HepG2 (cell line): ENCODE results near the gene TNNT3. TPM values are rescaled to one million over a fixed set of nuclear protein-coding genes. Genes with fewer than 3 reads are reported as not detected.
"Not testable (repeated sequence)": the region's sequence is repeated elsewhere in the genome, so short reads cannot be mapped to it uniquely, and the experiment has no call there.

Source experiments
- ATAC-seq: fragments of 200-7000 bp; cut with Tn5 transposase; 3 replicates; pipeline ENCODE4 v1.9.1; 2020; ENCODE audit warnings: mild to moderate bottlenecking, moderate library complexity
- BruUV-seq: library from RNA; stranded (reverse); fragments of 400-500 nt; replicated peaks from 2 replicates; lab custom pipeline; 2021; lab: Mats Ljungman, UMichigan
- CTCF ChIA-PET: fragments of 300-600 bp; formaldehyde crosslinking; extraction: SDS; loops from one replicate; lab custom pipeline; 2021; ENCODE audit warnings: low total read pairs, inconsistent platforms, low intra/inter-chr PET ratio; lab: Yijun Ruan, JAX
- POLR2A ChIA-PET: fragments of 350-600 bp; sonication (Branson Sonifier 250); formaldehyde crosslinking; loops from one replicate; lab custom pipeline; 2020; ENCODE audit warnings: antibody characterized with exemption, inconsistent platforms; lab: Yijun Ruan, JAX
- DNase-seq: peaks from one replicate; pipeline ENCODE4 v3.0.0-alpha.2; 2015; ENCODE audit warnings: low spot score
- FAIRE-seq: peaks from 3 replicates; lab custom pipeline; 2011; peaks lifted over from hg19 to GRCh38; lab: Jason Lieb, UNC
- H2AFZ ChIP-seq: one replicate; pipeline ENCODE4 v1.6.1; 2011; ENCODE audit warnings: low read length, inconsistent platforms
- H3K27ac ChIP-seq: fragments of 300-600 bp; 3 replicates; pipeline ENCODE4 v1.8.0; 2011; ENCODE audit warnings: mixed run types, mild to moderate bottlenecking, mixed read lengths, low read length, inconsistent platforms; ENCODE audit not compliant: insufficient read depth; ENCODE audit errors: extremely low read length
- H3K27me3 ChIP-seq, 2 experiments: fragments of 200-600 bp in 1 of 2; 2 replicates in 1 of 2; 3 replicates in 1 of 2; pipeline versions ENCODE4 v1.6.0 to v1.8.0; 2011; ENCODE audit warnings: low read length in 2 of 2, mild to moderate bottlenecking in 2 of 2, moderate library complexity in 2 of 2, inconsistent platforms in 1 of 2; ENCODE audit not compliant: insufficient read depth in 2 of 2, control insufficient read depth in 1 of 2
- H3K36me3 ChIP-seq, 2 experiments: fragments of 200-600 bp in 1 of 2; replicated peaks in 1 of 2; 2 replicates in 1 of 2; 3 replicates in 1 of 2; pipeline versions ENCODE4 v1.5.1 to v1.8.0; 2011; ENCODE audit warnings: low read length in 2 of 2, inconsistent platforms in 1 of 2; ENCODE audit not compliant: insufficient read depth in 2 of 2, control insufficient read depth in 1 of 2
- H3K4me1 ChIP-seq: 2 replicates; pipeline ENCODE4 v1.5.1; 2012; ENCODE audit warnings: low read length, inconsistent platforms; ENCODE audit not compliant: insufficient read depth
- H3K4me2 ChIP-seq: 2 replicates; pipeline ENCODE4 v1.6.0; 2011; ENCODE audit warnings: low read depth, low read length, inconsistent platforms
- H3K4me3 ChIP-seq, 3 experiments: fragments of 200-600 bp in 1 of 3; sonication (generic), shearing (Covaris generic) in 1 of 3; replicated peaks in 1 of 3; 2 replicates each; pipeline ENCODE4 v1.5.1; 2011 to 2016; ENCODE audit warnings: low read length in 3 of 3, inconsistent platforms in 2 of 3, low read depth in 2 of 3, mild to moderate bottlenecking in 2 of 3, control low read depth in 1 of 3, mixed read lengths in 1 of 3; ENCODE audit not compliant: insufficient read depth in 1 of 3
- H3K79me2 ChIP-seq: one replicate; pipeline ENCODE4 v1.6.1; 2011; ENCODE audit warnings: low read length, inconsistent platforms; ENCODE audit not compliant: insufficient read depth
- H3K9ac ChIP-seq: 2 replicates; pipeline ENCODE4 v1.6.0; 2011; ENCODE audit warnings: mild to moderate bottlenecking, low read depth, low read length, inconsistent platforms; ENCODE audit not compliant: insufficient read depth
- H3K9me3 ChIP-seq: 2 replicates; pipeline ENCODE4 v1.5.1; 2012; ENCODE audit warnings: mild to moderate bottlenecking, low read length
- H4K20me1 ChIP-seq: 2 replicates; pipeline ENCODE4 v1.6.0; 2011; ENCODE audit warnings: inconsistent platforms, mild to moderate bottlenecking, low read length, moderate library complexity; ENCODE audit not compliant: insufficient read depth
- ATM ChIP-seq: fragments of 450-650 bp; IDR thresholded peaks from 2 replicates; pipeline ENCODE4 v1.7.1; 2017; ENCODE audit warnings: mild to moderate bottlenecking, borderline replicate concordance
- FOXK2 ChIP-seq: fragments of 450-650 bp; IDR thresholded peaks from 2 replicates; pipeline ENCODE4 v1.6.1; 2016
- ZBTB7A ChIP-seq: sonication (generic); formaldehyde crosslinking; IDR thresholded peaks from 2 replicates; pipeline ENCODE4 v1.8.0; 2022; ENCODE audit warnings: mild to moderate bottlenecking, missing genetic modification reagents
- ZMYM3 ChIP-seq: sonication (generic); formaldehyde crosslinking; IDR thresholded peaks from 2 replicates; pipeline ENCODE4 v1.5.1; 2020; ENCODE audit warnings: mild to moderate bottlenecking, missing genetic modification reagents
- ZNF367 ChIP-seq: sonication (generic); formaldehyde crosslinking; IDR thresholded peaks from 2 replicates; pipeline ENCODE4 v1.4.0; 2020; ENCODE audit warnings: missing genetic modification reagents, borderline replicate concordance
- WGBS: methylation state at CpG from one replicate; pipeline ENCODE4 v1.1.6; 2017; ENCODE audit warnings: low lambda C conversion rate; 5-methylcytosine and 5-hydroxymethylcytosine counted together
- in situ Hi-C: cut with HindIII; loops from 2 replicates; pipeline ENCODE4 v1.10.0; 2017; ENCODE audit warnings: low pct_unique_long_range_greater_than_20kb; ENCODE audit not compliant: extremely low pct_ligation_motif_present
- intact Hi-C: fragments of 100-400 bp; cut with micrococcal nuclease; formaldehyde crosslinking; loops from one replicate; pipeline ENCODE4 v1.10.0; 2022; ENCODE audit not compliant: unreplicated experiment
- polyA plus RNA-seq, 8 experiments: library from polyadenylated mRNA; depleted of rRNA in 3 of 8; stranded (reverse) in 7 of 8; unstranded in 1 of 8; fragments of >200 nt; fragmentation: Illumina TruSeq in 4 of 8; extraction: Trizol in 4 of 8; gene quantifications; 2 replicates each; pipeline versions ENCODE4 v1.2.1 to v1.2.3, GENCODE V29; 2011 to 2016; ENCODE audit warnings: low read depth in 4 of 8, missing spikeins in 1 of 8, mixed read lengths in 1 of 8; ENCODE audit not compliant: insufficient read depth in 1 of 8
- total RNA-seq, 5 experiments: library from RNA; depleted of rRNA; stranded (reverse); fragments of >200 nt; fragmentation: Illumina TruSeq; extraction: Trizol; gene quantifications; 2 replicates each; pipeline ENCODE4 v1.2.3, GENCODE V29; 2016; ENCODE audit warnings: low read depth in 1 of 5
- TF ChIP-seq, protein P1 (sequence below): fragments of 450-650 bp; IDR thresholded peaks from 2 replicates; pipeline ENCODE4 v1.6.1; 2017
- TF ChIP-seq, protein P2 (sequence below): sonication (generic); formaldehyde crosslinking; IDR thresholded peaks from 2 replicates; pipeline ENCODE4 v1.4.0; 2020; ENCODE audit warnings: mild to moderate bottlenecking, missing genetic modification reagents

TNNT3 gene
- total and polyA plus RNA-seq, 2 of the 13 experiments (the other 11 are each of a cell fraction or from before 2014, with no cell fraction given) = not detected

DNA sequence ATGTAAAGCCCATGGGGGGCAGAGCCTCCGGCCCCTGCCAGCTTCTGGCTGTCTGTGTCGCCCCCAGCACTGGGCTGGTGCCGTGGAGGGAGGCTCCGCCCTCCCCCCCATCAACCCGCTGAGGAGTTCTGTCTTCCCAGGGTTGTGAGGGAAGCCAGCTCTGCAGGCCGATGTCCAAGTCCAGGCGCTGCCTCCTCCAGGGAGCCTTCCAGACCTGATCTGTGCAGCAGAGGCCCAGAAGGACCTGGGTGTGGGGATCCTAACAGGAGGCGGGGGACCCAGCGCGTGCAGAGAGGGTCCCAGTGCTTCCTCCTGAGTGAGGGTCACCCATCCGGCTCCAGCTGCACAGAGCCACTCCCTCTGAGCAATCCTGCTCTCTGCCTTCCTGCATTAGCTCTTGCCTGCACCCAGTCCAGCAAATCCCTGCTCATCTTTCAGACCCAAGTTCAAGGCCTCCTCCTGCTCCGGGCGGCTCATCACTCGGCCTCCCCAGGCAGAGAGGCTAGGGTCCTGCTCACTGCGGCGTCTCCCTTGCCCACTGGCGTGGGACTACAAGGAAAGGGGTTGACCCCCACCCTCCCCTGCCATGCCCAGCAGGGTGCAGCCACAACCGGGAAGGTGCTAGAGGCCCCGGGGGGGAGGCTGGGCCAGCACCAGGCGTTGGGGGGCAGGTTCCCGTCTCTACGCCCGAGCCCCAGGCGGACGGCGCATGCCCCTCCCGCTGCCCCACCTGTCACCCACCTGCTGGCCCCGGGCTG, 44.2 kb upstream of the TNNT3 start:
- POLR2A ChIA-PET = no interaction called here
- Histone ChIP-seq H3K27ac (no peak overlapping the region), H3K36me3 (no peaks in the 10 kb centered on the region), H3K9me3 (no peaks in the 10 kb centered on the region), H4K20me1 (no peaks in the 10 kb centered on the region), H3K4me1 (peaks cover 23% of the 10 kb centered on the region), H3K27me3 (peaks cover 13 to 53% of the 10 kb centered on the region in 2 experiments; a peak in 4 of 5 replicates), H3K4me2 (no peak overlapping the region)
- ATAC-seq = no peak
- in situ Hi-C loops = no loop called here
- 12% methylated on average over 8 of the region's 28 CpGs for WGBS
- TF ChIP-seq ZBTB7A (CRISPR knock-in tag) (no peak), ATM (no peak), FOXK2 (no peak), ZMYM3 (CRISPR knock-in tag) (peak; percentile 62; the same call in 1 of the 2 replicates), ZNF367 (no peak)
- TF ChIP-seq, protein P1, sequence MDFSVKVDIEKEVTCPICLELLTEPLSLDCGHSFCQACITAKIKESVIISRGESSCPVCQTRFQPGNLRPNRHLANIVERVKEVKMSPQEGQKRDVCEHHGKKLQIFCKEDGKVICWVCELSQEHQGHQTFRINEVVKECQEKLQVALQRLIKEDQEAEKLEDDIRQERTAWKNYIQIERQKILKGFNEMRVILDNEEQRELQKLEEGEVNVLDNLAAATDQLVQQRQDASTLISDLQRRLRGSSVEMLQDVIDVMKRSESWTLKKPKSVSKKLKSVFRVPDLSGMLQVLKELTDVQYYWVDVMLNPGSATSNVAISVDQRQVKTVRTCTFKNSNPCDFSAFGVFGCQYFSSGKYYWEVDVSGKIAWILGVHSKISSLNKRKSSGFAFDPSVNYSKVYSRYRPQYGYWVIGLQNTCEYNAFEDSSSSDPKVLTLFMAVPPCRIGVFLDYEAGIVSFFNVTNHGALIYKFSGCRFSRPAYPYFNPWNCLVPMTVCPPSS = no peak
- TF ChIP-seq, all 625 proteins: peak for 1
- BruUV-seq = no TSS peak
- no peak overlapping the region for H3K4me3 ChIP-seq
- H3K9ac ChIP-seq = no peak overlapping the region
- CTCF ChIA-PET = interaction anchor here (2.9 kb wide), 1 partner anchor 276 kb away, joined by 36 read pairs; no protein-coding TSS in a partner anchor
- H2AFZ ChIP-seq = no peak overlapping the region
- FAIRE-seq (no peak), DNase-seq (no peak)
- intact Hi-C loops = no loop called here
- no peaks in the 10 kb centered on the region for H3K79me2 ChIP-seq

DNA sequence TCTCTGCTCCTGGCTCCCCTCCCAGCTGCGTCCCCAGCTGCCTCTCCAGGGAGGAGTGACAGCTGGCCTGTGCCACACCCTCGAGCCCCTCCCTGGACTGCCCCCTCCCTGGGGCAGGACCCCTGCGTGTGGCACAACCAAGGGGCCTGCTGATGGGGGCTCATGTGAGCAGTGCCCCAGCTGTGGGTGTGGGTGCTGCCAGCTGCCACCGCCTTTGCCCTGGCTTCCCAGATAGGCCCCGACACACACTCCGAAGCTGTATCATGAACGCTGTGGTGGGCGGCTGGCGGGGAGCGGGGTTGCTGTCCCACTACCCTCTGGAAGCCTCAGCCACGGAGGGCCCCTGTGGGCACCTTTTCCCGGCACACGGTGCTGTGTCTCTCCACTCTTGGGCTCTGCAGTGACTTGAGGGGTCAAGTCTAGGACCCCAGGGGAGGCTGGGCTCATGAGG, 43.6 kb upstream of the TNNT3 start:
- H3K4me2 ChIP-seq, H3K9me3 ChIP-seq, in situ Hi-C loops, intact Hi-C loops, ATAC-seq, H3K36me3 ChIP-seq, BruUV-seq, DNase-seq, H3K4me3 ChIP-seq, FAIRE-seq, H3K27ac ChIP-seq, H3K79me2 ChIP-seq, H2AFZ ChIP-seq, H4K20me1 ChIP-seq, H3K9ac ChIP-seq: not testable (repeated sequence)
- ChIA-PET CTCF (interaction anchor here (0.6 to 2.9 kb wide), 3 partner anchors 275 to 330 kb away, joined by 3 to 36 read pairs (median 5); no protein-coding TSS in a partner anchor), POLR2A (interaction anchor here (1.1 to 1.8 kb wide), 2 partner anchors 182 to 276 kb away, joined by 4 read pairs; no protein-coding TSS in a partner anchor)
- Histone ChIP-seq H3K4me1 (peaks cover 28% of the 10 kb centered on the region), H3K27me3 (peaks cover 12 to 53% of the 10 kb centered on the region in 2 experiments; a peak in 4 of 5 replicates)
- WGBS = no CpG with 5 or more reads among the region's 13 CpGs
- TF ChIP-seq, protein P2, sequence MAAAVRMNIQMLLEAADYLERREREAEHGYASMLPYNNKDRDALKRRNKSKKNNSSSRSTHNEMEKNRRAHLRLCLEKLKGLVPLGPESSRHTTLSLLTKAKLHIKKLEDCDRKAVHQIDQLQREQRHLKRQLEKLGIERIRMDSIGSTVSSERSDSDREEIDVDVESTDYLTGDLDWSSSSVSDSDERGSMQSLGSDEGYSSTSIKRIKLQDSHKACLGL (CRISPR knock-in tag) = 0 out of 2 replicates have a peak, but pooled peaks have one; percentile 28
